Loucy (cell line): ENCODE results near the gene APCS.

ENCODE experiments used
- EZH2phosphoT487 ChIP-seq: fragments of 200-600 bp; IDR thresholded peaks from 2 replicates; pipeline ENCODE4 v1.6.1; 2018; ENCODE audit warnings: antibody characterized with exemption, mild to moderate bottlenecking, moderate library complexity, borderline replicate concordance
- TF ChIP-seq, protein P1 (sequence below): fragments of 200-600 bp; sonication (generic); conservative IDR thresholded peaks from 2 replicates; pipeline ENCODE4 v1.5.1; 2014; ENCODE audit warnings: mild to moderate bottlenecking, antibody characterized with exemption, low read length

DNA sequence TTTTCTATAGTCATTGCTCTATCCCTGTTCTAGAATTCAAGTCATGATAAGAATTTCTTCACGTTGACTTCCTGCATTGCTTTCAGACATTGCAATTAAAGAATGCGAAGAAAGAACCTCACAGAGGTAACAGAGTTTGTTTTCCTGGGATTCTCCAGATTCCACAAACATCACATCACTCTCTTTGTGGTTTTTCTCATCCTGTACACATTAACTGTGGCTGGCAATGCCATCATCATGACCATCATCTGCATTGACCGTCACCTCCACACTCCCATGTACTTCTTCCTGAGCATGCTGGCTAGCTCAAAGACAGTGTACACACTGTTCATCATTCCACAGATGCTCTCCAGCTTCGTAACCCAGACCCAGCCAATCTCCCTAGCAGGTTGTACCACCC lies 10.6 kb downstream of the APCS start:
- TF ChIP-seq, protein P1, sequence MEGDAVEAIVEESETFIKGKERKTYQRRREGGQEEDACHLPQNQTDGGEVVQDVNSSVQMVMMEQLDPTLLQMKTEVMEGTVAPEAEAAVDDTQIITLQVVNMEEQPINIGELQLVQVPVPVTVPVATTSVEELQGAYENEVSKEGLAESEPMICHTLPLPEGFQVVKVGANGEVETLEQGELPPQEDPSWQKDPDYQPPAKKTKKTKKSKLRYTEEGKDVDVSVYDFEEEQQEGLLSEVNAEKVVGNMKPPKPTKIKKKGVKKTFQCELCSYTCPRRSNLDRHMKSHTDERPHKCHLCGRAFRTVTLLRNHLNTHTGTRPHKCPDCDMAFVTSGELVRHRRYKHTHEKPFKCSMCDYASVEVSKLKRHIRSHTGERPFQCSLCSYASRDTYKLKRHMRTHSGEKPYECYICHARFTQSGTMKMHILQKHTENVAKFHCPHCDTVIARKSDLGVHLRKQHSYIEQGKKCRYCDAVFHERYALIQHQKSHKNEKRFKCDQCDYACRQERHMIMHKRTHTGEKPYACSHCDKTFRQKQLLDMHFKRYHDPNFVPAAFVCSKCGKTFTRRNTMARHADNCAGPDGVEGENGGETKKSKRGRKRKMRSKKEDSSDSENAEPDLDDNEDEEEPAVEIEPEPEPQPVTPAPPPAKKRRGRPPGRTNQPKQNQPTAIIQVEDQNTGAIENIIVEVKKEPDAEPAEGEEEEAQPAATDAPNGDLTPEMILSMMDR: no peak
- no peak for TF ChIP-seq EZH2phosphoT487
